ENCODE data around the gene GPI.
A peak's percentile ranks its signal among the peaks of the same experiment; 100 is the strongest.

GPI gene

GRCh38 chr19:34350161-34350561 lies 14.8 kb upstream of the GPI start:
- no peak for TF ChIP-seq CTCF (IDR thresholded peaks at IDR 0.05; ENCODE audit: low read depth, low read length)
- H3K4me3 ChIP-seq (replicated peaks in 1 of 2; ENCODE audit: low read depth in 2 of 2, low read length in 2 of 2): no peak overlapping the region
- peak in 1 of 2 donors; percentile 13 for DNase-seq (ENCODE audit: low read depth in 2 of 2)

- DNase-seq (ENCODE audit: low read depth in 2 of 2): no peak
- no peak for TF ChIP-seq CTCF (IDR thresholded peaks at IDR 0.05; ENCODE audit: low read depth, low read length)
- no peak overlapping the region for H3K4me3 ChIP-seq (replicated peaks in 1 of 2; ENCODE audit: low read depth in 2 of 2, low read length in 2 of 2)
Measured at GRCh38 chr19:34351382-34351826, 13.6 kb upstream of the GPI start.

GRCh38 chr19:34353546-34353945 lies 11.4 kb upstream of the GPI start:
- no peak for DNase-seq (ENCODE audit: low read depth in 2 of 2)
- H3K4me3 ChIP-seq (replicated peaks in 1 of 2; ENCODE audit: low read depth in 2 of 2, low read length in 2 of 2): no peak overlapping the region
- TF ChIP-seq CTCF (IDR thresholded peaks at IDR 0.05; ENCODE audit: low read depth, low read length): no peak

- TF ChIP-seq CTCF (IDR thresholded peaks at IDR 0.05; ENCODE audit: low read depth, low read length): no peak
- H3K4me3 ChIP-seq (replicated peaks in 1 of 2; ENCODE audit: low read depth in 2 of 2, low read length in 2 of 2): no peak overlapping the region
- no peak for DNase-seq (ENCODE audit: low read depth in 2 of 2)
Measured at GRCh38 chr19:34355201-34355600, 9.8 kb upstream of the GPI start.

GRCh38 chr19:34356875-34357274 lies 8.1 kb upstream of the GPI start:
- TF ChIP-seq CTCF (IDR thresholded peaks at IDR 0.05; ENCODE audit: low read depth, low read length): no peak

GRCh38 chr19:34357431-34357830 lies 7.6 kb upstream of the GPI start:
- H3K4me3 ChIP-seq (replicated peaks in 1 of 2; ENCODE audit: low read depth in 2 of 2, low read length in 2 of 2): no peak overlapping the region
- no peak for TF ChIP-seq CTCF (IDR thresholded peaks at IDR 0.05; ENCODE audit: low read depth, low read length)
- no peak for DNase-seq (ENCODE audit: low read depth in 2 of 2)

More at GRCh38 chr19:34356875-34357274, 8.1 kb upstream of the GPI start:
- no peak overlapping the region for H3K4me3 ChIP-seq (replicated peaks in 1 of 2; ENCODE audit: low read depth in 2 of 2, low read length in 2 of 2)
- DNase-seq (ENCODE audit: low read depth in 2 of 2): no peak

Data from cardiac fibroblast (primary cell).